GM19372 (cell line): ENCODE results near the gene LUZP1.

ENCODE experiments used
- ATAC-seq: cut with Tn5 transposase; IDR thresholded peaks from one replicate; pipeline ENCODE4 v1.9.1; 2021; ENCODE audit warnings: mild to moderate bottlenecking, low read depth, moderate library complexity; ENCODE audit not compliant: unreplicated experiment

The LUZP1 gene

DNA sequence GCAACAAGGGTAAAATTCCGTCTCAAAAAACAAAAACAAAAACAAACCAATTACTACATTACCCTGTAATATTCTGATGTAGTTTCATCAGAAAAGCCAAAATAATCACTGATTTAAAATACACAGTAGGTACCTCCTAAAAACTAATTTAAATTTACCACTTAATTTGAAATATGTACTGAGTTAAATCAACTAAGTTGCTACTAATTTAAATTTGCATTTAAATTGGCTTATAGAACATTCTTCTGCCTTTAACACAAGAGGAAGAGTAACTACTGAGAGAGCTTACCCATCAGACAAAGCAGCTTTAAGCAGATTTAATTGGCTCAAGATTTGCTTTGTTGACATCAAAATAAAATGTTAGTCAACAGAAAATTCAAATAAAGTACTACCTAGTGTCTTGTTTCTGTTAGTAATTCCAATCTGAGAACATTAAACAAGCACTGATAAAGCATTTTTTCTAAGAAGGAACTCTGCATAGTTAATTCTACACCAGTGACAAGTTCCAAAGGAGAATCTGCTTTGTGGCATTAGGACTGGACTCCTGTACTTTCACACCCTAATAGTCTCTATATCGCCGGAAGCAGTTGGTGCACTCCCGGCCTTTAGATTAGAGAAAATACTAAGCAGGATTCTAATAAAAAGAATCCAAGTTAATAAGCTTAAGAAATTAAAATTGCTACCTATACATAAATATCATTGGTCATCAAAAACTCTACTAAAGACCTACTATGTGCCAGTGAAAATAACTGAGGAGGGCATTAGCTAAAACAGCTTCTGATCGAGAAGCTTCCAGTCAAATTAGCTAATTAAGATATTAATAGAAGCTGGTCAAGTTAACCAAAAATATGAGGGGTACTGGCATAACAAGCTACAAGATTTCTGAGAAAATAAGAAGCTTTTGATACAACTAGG lies 8.4 kb downstream of the LUZP1 start:
- no peak for ATAC-seq

DNA sequence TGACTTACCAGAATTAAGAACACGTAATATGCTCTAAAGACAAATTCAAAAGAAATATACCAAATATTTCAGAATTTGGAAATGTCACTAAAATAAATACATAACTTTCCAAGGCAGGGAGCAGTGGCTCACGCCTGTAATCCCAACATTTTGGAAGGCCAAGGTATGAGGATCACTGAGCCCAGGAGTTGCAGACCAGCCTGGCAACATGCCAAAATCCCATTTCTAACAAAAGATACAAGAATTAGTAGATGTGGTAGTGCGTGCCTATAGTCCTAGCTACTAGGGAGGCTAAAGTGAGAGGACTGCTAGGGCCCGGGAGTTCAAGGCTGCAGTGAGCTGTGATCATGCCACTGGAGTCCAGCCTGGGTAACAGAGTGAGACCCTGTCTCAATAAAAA lies 11.7 kb downstream of the LUZP1 start:
- ATAC-seq, result no peak

DNA sequence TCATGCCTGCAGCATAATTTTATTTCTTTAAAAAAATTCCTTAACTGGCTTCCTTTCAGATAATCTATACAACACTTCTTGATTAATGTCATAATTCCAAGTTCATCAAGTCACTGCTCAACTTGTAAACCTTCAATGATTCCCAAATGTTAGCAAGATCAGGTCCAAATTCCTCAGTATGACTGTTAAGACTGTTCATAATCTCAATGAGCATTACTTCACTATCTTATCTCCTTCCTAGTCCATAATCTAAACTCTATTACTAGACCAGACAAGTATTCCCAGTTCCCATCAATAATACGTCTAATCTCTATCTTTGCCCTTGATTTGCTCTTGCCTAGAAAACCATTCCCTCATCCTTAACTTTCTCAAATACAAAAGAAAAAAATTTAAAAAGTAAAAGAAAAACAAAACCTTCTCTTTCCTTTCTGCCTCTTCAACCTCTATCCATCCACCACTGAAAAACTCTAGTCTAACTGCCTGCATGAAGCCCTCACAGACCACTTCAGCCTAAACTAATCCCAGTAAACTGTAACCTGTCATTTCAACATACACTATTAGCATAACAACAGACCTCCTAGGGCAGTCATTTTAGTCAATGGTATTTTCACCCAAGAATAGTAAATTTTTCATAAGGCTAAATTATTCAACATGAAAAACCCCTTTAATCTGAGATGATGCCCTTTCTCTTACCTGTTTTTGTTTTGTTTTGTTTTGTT lies 15.5 kb downstream of the LUZP1 start:
- ATAC-seq, result no peak

DNA sequence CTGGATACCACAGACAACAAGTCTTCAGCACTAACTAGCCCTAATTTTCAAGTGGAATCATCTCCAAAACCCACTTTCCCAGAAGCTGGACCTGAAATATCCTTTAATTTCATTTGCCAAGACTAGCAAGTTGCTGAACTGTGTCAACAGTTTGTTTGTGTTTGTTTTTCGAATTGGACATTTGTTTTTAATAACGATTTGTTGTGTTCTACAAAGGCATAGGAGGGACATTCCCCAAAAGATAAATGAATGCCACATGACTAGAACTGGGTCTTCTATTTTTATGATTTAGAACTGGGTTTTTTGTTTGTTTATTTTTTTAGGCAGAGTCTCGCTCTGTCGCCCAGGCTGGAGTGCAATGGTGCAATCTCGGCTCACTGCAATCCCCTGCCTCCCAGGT lies 17.9 kb downstream of the LUZP1 start:
- ATAC-seq, result no peak

DNA sequence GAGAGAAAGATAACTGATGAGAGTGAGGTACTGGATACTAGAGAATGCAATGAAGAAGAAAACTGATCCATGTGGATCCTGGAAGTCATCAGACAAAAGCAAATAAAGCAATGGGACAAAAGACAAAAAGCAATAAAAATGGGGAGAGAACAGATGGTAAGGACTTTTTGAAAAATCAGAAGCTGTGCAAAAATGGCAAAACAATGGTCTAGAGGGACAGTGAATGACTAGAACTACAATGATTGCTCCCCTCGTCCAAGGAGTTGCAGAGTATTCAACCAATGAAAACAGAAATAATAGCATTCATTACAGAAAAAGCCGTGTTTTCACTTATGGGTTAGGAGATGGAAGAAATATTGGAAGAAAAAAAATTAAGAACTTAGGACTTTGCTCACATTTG lies 18.5 kb downstream of the LUZP1 start:
- no peak for ATAC-seq

DNA sequence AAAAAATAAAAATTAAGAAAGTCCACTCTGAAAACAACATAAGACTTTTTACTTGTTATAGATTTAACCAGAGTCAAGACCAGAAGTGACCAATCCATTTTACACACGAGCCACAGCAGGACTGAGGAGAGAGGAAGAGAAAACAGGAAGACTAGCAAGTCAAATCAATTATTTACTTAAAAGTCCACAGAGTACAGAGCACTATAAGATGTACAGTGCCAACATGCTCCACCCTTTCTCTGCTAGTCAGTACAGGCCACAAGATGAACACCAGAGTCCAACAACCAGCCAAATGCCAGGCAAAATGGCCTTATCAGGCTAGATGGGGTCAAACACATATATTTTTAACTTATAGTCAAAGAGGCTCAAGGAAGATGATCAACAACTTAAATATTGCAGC lies 19.5 kb downstream of the LUZP1 start:
- no peak for ATAC-seq

DNA sequence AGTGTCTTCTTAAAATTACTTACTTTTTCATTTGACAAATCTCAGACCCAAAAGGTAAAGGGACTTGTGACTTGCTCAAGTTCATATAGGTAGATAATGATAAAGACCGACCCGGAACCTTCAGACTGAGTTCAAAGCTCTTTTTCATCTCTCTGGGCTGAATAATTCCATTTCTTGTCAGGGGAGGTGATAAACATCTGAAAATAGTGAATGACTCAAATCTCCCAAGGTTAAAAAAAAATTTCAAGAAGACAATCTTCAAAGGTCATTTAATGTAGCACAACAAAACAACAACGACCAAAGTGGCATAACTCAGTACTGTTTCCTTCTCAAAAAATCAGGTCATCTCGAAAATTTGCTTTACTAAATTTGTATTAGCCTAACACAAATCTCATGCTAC lies 20.6 kb downstream of the LUZP1 start:
- ATAC-seq, result no peak

DNA sequence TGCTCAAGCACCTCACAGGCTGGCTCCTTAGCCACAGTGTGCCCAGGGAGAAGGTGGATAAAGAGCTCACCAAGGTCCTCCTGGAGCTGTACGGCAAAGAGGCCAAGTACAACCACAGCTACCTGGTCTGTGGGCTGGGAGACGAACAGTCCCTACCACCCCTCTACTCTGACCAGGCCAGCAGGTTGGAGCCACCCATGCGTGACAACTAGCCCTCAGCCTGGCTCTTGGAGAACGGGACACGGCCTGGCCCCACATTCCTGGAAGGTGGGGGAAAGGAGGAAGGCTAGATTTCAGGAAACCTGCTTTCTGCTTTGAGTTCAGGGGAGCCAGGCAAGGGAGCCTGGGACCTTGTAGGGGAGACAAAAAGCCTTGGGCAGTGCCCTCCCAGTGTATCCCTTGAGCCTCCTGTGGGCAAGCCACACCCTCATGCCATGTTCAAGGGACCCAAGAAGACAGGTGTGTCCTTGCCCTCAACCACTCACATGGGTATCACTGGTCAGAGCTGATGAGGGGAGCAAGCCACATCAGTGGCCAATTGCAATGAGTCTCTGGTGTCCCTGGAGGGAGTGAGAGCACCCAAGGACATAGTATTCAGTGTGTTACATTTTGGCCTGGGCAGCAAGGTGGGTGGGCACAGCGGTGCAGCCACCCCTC lies 27.6 kb downstream of the LUZP1 start:
- no peak for ATAC-seq

DNA sequence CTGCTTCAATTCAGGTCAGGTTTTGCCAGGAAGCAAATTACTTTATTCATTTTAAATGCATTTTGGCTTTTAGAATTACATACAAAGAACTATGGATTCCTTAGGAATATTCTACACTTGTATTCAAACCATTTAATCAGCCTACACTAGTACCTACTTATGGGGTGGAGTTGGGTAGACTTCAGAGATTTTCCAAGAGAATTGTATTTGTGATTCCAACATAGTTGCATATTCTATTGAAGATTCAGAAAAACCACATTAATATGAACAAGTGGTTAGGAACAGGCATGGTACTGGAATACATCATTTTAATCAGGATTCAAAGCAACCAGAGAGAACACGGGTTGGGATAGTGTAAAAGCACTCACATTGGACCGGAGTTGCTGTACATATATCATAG lies 33.4 kb downstream of the LUZP1 start:
- ATAC-seq, result no peak

DNA sequence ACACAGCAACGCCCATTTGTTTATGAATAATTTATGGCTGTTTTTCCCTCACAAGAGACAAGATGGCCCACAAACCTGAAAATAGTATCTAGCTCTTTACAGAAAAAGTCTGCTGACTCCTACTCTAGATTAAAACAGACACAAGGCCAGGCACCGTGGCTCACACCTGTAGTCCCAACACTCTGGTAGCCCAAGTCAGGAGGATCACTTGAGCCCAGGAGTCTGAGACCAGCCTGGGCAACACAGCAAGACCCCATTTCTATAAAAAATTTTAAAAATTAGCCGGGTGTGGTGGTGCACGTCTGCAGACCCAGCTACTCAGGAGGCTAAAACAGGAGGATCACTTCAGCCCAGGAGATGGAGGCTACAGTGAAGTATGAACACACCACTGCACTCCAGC lies 34.6 kb downstream of the LUZP1 start:
- ATAC-seq, result no peak

DNA sequence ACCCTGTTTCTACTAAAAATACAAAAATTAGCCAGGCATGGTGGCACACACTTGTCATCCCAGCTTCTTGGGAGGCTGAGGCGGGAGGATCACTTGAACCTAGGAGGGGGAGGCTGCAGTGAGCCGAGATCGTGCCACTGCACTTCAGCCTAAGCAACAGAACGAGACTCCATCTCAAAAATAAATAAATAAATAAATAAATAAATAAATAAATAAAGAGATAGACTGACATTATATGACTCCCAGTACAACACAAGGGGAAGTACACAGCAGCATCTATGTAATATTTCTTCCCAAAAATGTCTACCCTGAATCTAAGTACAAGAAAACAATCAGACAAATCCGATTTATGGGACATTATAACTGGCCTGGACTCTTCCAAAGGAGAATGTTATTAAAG lies 35.1 kb downstream of the LUZP1 start:
- no peak for ATAC-seq

DNA sequence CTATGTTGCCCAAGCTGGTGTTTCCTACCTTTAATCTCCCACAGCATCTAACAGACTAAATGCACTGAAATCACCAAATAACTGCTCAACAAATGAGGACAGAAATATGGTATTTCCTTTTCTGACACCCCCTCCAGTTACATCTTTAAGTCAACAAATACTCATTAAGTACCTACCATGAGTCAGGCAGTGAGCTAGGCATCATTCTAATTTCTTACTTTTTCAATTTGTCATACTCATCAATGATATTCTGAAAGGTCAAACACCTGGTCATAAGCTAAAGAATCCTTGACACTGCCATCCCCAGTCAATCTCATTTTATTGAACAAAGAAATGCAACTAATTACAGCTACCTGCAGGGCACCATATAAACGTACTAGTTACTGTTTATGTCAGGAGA lies 36.6 kb downstream of the LUZP1 start:
- ATAC-seq, result no peak

DNA sequence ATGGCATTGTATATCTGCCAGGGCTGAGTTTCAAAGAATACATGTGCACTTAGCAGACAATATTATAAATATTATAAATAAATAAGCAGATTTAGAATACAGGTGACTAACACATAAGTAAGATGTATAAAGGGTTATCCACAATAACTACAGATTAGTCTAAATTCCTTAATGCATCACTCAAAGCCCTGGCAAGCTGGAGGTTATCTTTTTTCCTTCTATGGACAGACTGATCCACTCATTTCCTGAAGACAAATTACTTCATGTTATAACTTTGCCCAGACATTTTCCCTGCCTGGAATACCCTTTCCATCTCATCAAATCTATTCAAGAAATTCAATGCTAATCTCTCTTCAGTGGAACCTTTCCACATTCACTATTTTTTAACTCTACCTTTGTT lies 38.8 kb downstream of the LUZP1 start:
- ATAC-seq, result no peak

DNA sequence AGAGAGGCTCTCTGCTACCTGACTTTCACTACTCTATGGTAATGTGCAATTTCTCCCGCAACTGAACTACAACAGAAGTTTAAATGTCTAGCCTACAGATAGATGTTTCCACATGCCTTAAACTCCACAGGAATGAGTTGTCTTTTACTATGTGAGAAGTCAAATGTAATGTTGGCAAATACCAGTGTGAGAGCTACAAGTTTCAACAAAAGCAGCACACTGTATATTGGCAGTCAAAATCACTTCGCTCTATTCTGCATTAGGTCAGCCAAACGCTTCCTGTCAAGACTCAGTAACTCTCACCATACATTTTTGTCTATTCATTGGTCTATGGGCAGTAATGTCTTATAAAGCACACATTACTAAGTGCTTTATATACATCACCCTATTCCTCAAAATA lies 41.9 kb downstream of the LUZP1 start:
- no peak for ATAC-seq

DNA sequence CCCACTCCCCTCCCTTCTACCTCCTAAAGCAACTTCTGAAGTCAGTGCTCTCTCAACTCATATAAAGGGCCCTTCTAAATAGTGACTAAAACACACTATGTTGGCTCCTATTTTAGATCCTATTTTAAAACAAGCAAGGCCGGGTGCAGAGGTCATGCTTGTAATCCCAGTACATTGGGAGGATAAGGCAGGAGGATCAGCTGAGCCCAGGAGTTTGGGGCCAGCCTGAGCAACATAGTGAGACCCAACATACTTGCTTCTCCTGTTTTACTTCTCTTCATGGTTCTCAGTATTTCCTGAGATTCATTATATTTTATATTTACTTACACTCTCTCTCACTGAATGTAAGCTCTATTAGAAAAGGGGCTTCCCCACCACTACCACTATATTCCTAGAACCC lies 42.5 kb downstream of the LUZP1 start:
- ATAC-seq, result no peak

DNA sequence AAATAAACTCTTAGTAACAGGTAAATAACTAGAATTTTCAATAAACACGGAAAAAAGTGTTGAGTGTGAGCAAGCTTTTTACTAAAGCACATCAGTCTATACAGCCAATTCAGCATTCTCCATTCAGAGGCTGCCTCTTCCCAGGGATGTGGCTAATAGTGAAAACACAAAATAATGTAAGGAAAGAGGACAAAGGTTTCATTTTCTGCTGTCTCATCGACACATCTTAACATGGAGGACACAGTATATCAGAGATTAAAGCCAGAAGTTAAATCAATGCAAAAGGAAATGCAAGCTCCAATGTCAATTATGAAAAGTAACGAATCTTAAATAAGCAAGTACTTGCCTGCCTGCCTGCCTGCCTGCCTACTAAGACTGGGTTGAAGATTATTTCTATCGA lies 43.2 kb downstream of the LUZP1 start:
- no peak for ATAC-seq

DNA sequence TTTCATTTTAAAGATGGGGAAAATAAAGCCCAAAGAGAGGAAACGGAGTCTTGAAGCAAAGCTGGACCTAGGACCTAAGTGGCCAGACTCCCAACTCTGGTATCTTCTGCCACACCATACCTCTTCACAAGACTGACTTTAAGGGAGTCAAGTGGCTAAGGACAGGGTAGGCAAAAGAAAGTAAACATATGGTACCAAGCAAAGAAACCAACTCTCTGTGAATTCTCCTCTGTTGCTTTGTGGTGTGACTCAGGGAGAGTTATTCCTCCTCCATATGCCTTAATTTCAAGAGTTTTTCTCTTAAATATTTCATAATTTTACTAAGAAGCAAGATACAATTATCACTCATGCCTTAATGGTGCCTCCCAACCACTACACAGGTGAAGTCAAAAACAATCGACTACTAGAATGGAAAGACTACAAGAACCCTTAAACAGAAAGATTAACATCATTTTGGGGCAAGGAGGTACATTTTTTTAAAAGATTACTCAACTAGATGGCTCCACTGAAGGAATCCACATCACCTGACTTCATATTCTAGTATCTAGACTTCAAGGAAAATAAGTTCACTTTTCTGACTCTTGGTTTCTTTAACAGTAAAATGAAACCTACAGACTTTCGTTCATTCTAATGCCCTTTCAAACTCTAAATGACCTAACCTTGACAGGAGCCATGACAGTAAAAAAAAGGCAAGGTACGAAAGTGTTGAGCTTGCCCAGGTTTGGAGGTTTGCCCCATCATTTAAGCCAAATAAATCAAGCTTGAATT lies 44.2 kb downstream of the LUZP1 start:
- ATAC-seq, result no peak

DNA sequence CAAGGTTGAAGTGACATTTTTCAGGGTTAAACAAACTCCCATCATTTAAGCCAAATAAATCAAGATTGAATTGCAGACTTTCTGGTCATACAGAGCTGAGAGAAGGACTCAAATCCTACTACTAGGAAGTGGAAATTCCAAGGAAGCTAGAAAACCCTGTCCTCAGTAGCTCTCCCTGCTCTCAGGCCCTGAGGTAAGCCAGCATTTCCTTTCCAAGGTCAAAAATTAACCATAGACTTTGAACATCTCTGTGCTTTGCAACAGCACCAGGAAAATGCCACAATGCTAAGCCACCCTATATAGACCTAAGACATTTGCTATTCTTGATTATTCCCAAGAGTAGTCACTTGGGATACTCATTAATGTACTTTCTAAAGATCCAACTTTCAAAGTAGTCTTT lies 45.1 kb downstream of the LUZP1 start:
- ATAC-seq, result no peak

DNA sequence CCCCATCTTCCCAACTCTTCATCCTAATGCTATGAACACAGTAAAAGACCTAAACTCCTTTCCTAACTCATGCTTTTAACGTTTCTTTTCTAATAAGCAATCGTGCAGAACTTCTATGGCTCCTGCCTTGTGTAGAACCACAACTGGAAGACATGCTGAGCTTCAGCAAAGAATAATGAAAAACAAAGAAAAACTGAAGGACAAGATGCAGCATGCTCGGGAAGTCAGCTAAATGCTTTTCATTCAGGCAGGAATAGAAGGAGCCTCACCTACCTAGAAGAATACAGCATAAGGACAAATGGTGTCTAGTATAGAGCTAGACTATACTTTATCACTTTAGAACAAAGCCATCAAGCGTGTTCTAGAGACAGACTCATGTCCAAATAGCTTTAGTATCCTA lies 45.9 kb downstream of the LUZP1 start:
- ATAC-seq, result no peak

DNA sequence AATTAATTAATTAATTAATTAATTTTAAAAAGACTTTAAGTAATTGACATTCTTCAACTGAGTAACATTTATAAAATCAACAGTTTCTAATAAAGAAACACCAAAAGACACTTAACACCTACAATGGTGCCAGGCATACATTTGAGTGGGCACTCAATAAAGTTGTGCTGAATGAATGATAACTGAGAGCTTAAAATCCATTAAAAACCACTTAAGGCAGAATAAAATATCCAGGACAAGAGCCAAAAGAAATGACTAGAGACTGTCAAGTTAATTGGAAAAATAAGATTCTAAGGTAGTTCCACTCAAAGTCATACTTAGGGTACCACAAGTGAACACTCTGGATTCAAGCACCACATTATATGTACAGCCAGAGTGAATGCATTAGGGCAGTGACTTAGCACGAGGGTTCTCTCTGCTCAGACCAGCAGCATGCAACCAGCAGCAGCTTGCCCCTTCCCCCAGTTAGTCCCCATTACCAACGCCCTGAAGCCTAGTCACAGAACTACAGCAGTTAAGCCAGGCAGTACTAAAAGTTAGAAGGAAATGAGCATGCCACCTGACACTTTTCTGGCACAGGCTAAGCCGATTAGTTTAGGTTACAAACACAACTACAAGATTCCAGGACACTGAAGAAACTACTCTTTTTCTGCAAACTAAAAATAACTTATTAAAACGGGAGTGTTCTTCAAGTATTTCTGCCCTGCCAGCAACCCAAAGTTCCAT lies 46.5 kb downstream of the LUZP1 start:
- no peak for ATAC-seq
